Measurements from ENCODE around the gene PRPF4. TPM values are rescaled to one million over a fixed set of nuclear protein-coding genes. Genes with fewer than 3 reads are reported as not detected.
A peak's percentile ranks its signal among the peaks of the same experiment; 100 is the strongest.
"Not testable (repeated sequence)": the region's sequence is repeated elsewhere in the genome, so short reads cannot be mapped to it uniquely, and the experiment has no call there.

PRPF4 gene
- 33.6 and 35.1 TPM in 2 replicates for total RNA-seq
- long read RNA-seq, transcript PRPF4-202 (14 exons, 3,212 nt): major isoform, 235 of 356 reads
- long read RNA-seq, transcript PRPF4-201 (14 exons, 2,787 nt): minor isoform, 50 of 356 reads
- long read RNA-seq, partial matches to known transcripts: 12 of 356 reads
- long read RNA-seq, other reads (novel, unspliced or antisense): 59 of 356 reads

GRCh38 chr9:113275157-113276131 is at the start of gene PRPF4, which contains the start of gene CDC26:
Gene PRPF4, plus strand, starts transcription at chr9:113275658. Its CDS starts 86 bp downstream, at chr9:113275744.
Gene CDC26, minus strand, starts transcription at chr9:113275572. Its CDS starts 3,065 bp downstream, at chr9:113272507.
- no peak for TF ChIP-seq CTCF (IDR thresholded peaks at IDR 0.05; ENCODE audit: unreplicated experiment)
- Mint-ChIP-seq H3K27ac (no peak within 1 kb of the TSS), H3K4me1 (ENCODE audit: low read depth) (peaks cover 8% of the 10 kb centered on the region), H3K9me3 (ENCODE audit: low read depth) (no peaks in the 10 kb centered on the region), H3K27me3 (no peaks in the 10 kb centered on the region), H3K4me3 (ENCODE audit: low read depth) (no peak within 1 kb of the TSS), H3K36me3 (ENCODE audit: insufficient read depth) (peaks cover 19% of the 10 kb centered on the region)
- peak; percentile 89 for DNase-seq (ENCODE audit: low spot score, unreplicated experiment)

- no peak overlapping the region for H3K27ac Mint-ChIP-seq
- H3K36me3 Mint-ChIP-seq (ENCODE audit: insufficient read depth): no peaks in the 10 kb centered on the region
- H3K27me3 Mint-ChIP-seq: no peaks in the 10 kb centered on the region
- peaks cover 9% of the 10 kb centered on the region for H3K4me1 Mint-ChIP-seq (ENCODE audit: low read depth)
- no peaks in the 10 kb centered on the region for H3K9me3 Mint-ChIP-seq (ENCODE audit: low read depth)
- no peak for TF ChIP-seq CTCF (IDR thresholded peaks at IDR 0.05; ENCODE audit: unreplicated experiment)
- no peak for DNase-seq (ENCODE audit: low spot score, unreplicated experiment)
- no peak overlapping the region for H3K4me3 Mint-ChIP-seq (ENCODE audit: low read depth)
These were observed 48.0 kb upstream of the PRPF4 start for GRCh38 chr9:113227436-113227835.

DNA sequence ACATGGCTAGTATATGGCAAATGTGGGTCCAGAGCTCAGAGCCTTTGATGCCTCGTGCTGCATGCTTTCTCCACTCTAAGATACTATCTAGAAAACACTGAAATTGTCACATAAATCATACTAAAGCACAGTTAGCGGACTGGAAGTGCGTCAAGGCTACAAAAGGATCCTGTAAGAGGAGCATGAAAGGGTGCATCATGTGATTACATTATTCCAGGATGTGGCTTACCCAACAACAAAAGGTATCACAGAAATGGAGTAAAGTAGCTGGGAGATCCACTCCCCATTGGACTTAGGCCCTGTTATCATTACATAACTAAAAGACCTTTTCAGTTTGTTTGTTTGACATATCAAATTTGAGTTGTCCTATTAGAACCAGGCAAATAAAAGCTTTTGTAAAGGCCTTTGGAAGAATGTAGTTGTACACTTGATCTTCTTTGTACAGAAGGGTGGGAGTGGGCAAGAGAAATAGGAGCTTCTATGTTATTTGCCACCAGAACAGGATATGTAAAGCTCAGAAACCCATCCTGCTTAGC is 47.3 kb upstream of the PRPF4 start:
- Mint-ChIP-seq H3K36me3 (ENCODE audit: insufficient read depth) (no peaks in the 10 kb centered on the region), H3K27me3 (no peaks in the 10 kb centered on the region), H3K4me1 (ENCODE audit: low read depth) (peaks cover 3% of the 10 kb centered on the region), H3K9me3 (ENCODE audit: low read depth) (no peaks in the 10 kb centered on the region), H3K4me3 (ENCODE audit: low read depth) (no peak overlapping the region), H3K27ac (no peak overlapping the region)
- DNase-seq (ENCODE audit: low spot score, unreplicated experiment): no peak
- TF ChIP-seq CTCF (IDR thresholded peaks at IDR 0.05; ENCODE audit: unreplicated experiment): no peak

DNA sequence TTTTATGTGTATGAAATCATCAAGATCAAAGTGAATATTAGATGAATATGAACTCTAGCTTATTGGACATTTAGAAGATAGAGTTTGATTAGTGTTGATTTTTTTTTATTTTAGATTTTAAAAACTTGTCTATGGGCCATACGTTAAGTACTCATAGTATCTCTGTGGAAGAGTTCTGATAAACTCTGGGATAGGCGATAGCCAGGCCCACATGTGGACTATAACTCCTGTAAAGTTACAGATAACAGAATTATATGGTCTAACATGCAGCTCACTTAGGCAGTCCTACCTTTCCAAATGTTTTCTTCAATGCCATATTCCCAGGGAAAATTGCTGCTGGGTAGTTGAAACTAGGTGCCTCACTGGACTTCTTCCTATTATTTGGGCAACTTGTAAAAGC is 43.8 kb upstream of the PRPF4 start:
- H3K4me3 Mint-ChIP-seq (ENCODE audit: low read depth): no peak overlapping the region
- no peaks in the 10 kb centered on the region for H3K27me3 Mint-ChIP-seq
- DNase-seq (ENCODE audit: low spot score, unreplicated experiment): no peak
- H3K36me3 Mint-ChIP-seq (ENCODE audit: insufficient read depth): no peaks in the 10 kb centered on the region
- H3K27ac Mint-ChIP-seq: no peak overlapping the region
- H3K4me1 Mint-ChIP-seq (ENCODE audit: low read depth): peaks cover 6% of the 10 kb centered on the region
- no peaks in the 10 kb centered on the region for H3K9me3 Mint-ChIP-seq (ENCODE audit: low read depth)
- TF ChIP-seq CTCF (IDR thresholded peaks at IDR 0.05; ENCODE audit: unreplicated experiment): no peak

- not testable (repeated sequence) for H3K36me3 Mint-ChIP-seq (ENCODE audit: insufficient read depth); H3K9me3 Mint-ChIP-seq (ENCODE audit: low read depth); H3K4me3 Mint-ChIP-seq (ENCODE audit: low read depth); H3K27me3 Mint-ChIP-seq; H3K4me1 Mint-ChIP-seq (ENCODE audit: low read depth); DNase-seq (ENCODE audit: low spot score, unreplicated experiment); H3K27ac Mint-ChIP-seq
These were observed 39.7 kb upstream of the PRPF4 start for GRCh38 chr9:113235701-113236255.
